ENCODE results near the gene FAM117B. TPM values are rescaled to one million over a fixed set of nuclear protein-coding genes. Genes with fewer than 3 reads are reported as not detected.

FAM117B gene
- total and polyA plus RNA-seq, 7 donors = 3.6 to 8.9 (median 4.6) TPM

GRCh38 chr2:202780514-202781021 is 145.8 kb downstream of the FAM117B start:
- no peak for DNase-seq
- Histone ChIP-seq H3K36me3 (peaks cover 4 to 36% (median 5%) of the 10 kb centered on the region in 4 donors), H3K27ac (no peak overlapping the region), H3K9me3 (no peaks in the 10 kb centered on the region), H3K27me3 (no peaks in the 10 kb centered on the region), H3K4me1 (no peaks in the 10 kb centered on the region), H3K4me3 (no peak overlapping the region)
- intact Hi-C loops (cut with DNase I) = no loop called here
- TF ChIP-seq POLR2A (IDR thresholded peaks at IDR 0.05) (no peak), CTCF (IDR thresholded peaks at IDR 0.05) (no peak), EP300 (IDR thresholded peaks at IDR 0.05) (no peak), POLR2AphosphoS5 (IDR thresholded peaks at IDR 0.05) (no peak)

- intact Hi-C loops (cut with DNase I) = no loop called here
- H3K4me1 ChIP-seq = no peaks in the 10 kb centered on the region
- H3K4me3 ChIP-seq = no peak overlapping the region
- H3K9me3 ChIP-seq = no peaks in the 10 kb centered on the region
- DNase-seq = no peak
- TF ChIP-seq POLR2A (IDR thresholded peaks at IDR 0.05) (no peak), CTCF (IDR thresholded peaks at IDR 0.05) (no peak), EP300 (IDR thresholded peaks at IDR 0.05) (no peak), POLR2AphosphoS5 (IDR thresholded peaks at IDR 0.05) (peak in 1 of 4 donors; percentile 12)
- WGBS, 2 donors = 80 to 85% methylated on average over 3 of the region's 3 CpGs
- peak overlapping the region in 1 of 4 donors; percentile 15 for H3K27ac ChIP-seq
- H3K27me3 ChIP-seq = no peaks in the 10 kb centered on the region
- H3K36me3 ChIP-seq = peaks cover 4 to 39% (median 5%) of the 10 kb centered on the region in 4 donors
Measured at GRCh38 chr2:202782940-202783558, 148.3 kb downstream of the FAM117B start.

GRCh38 chr2:202786842-202787241 is 152.1 kb downstream of the FAM117B start:
- H3K4me3 ChIP-seq = no peak overlapping the region
- H3K4me1 ChIP-seq = no peaks in the 10 kb centered on the region
- TF ChIP-seq POLR2AphosphoS5 (IDR thresholded peaks at IDR 0.05) (no peak), POLR2A (IDR thresholded peaks at IDR 0.05) (no peak), CTCF (IDR thresholded peaks at IDR 0.05) (no peak), EP300 (IDR thresholded peaks at IDR 0.05) (no peak)
- intact Hi-C loops (cut with DNase I) = no loop called here
- no peak for DNase-seq
- H3K27ac ChIP-seq = no peak overlapping the region
- H3K36me3 ChIP-seq = peaks cover 0 to 42% (median 8%) of the 10 kb centered on the region in 4 donors
- WGBS, 2 donors = 83 to 93% methylated on average over 2 of the region's 2 CpGs
- no peaks in the 10 kb centered on the region for H3K9me3 ChIP-seq
- H3K27me3 ChIP-seq = no peaks in the 10 kb centered on the region

- intact Hi-C loops (cut with DNase I) = no loop called here
- Histone ChIP-seq H3K4me1 (no peaks in the 10 kb centered on the region), H3K27ac (no peak overlapping the region), H3K36me3 (peaks cover 0 to 16% (median 3%) of the 10 kb centered on the region in 4 donors), H3K9me3 (no peaks in the 10 kb centered on the region), H3K27me3 (no peaks in the 10 kb centered on the region), H3K4me3 (no peak overlapping the region)
- no peak for TF ChIP-seq POLR2A (IDR thresholded peaks at IDR 0.05)
- TF ChIP-seq POLR2AphosphoS5 (IDR thresholded peaks at IDR 0.05) = no peak
- TF ChIP-seq EP300 (IDR thresholded peaks at IDR 0.05) = no peak
- no peak for TF ChIP-seq CTCF (IDR thresholded peaks at IDR 0.05)
- WGBS, 2 donors = 95 to 98% methylated on average over 2 of the region's 2 CpGs
- no peak for DNase-seq
Measured at GRCh38 chr2:202790676-202791075, 155.9 kb downstream of the FAM117B start.

GRCh38 chr2:202797944-202798343 is 163.2 kb downstream of the FAM117B start:
- Histone ChIP-seq H3K9me3 (no peaks in the 10 kb centered on the region), H3K27ac (no peak overlapping the region), H3K4me1 (no peaks in the 10 kb centered on the region), H3K4me3 (no peak overlapping the region), H3K36me3 (peaks cover 0 to 7% (median 0%) of the 10 kb centered on the region in 4 donors), H3K27me3 (no peaks in the 10 kb centered on the region)
- DNase-seq = no peak
- no peak for TF ChIP-seq POLR2AphosphoS5 (IDR thresholded peaks at IDR 0.05)
- no peak for TF ChIP-seq EP300 (IDR thresholded peaks at IDR 0.05)
- TF ChIP-seq CTCF (IDR thresholded peaks at IDR 0.05) = no peak
- no peak for TF ChIP-seq POLR2A (IDR thresholded peaks at IDR 0.05)
- intact Hi-C loops (cut with DNase I) = no loop called here

Measured in sigmoid colon (tissue), 7 donors.